ENCODE measurements around the gene DNASE2. TPM values are rescaled to one million over a fixed set of nuclear protein-coding genes. Genes with fewer than 3 reads are reported as not detected.
"Not testable (repeated sequence)": the region's sequence is repeated elsewhere in the genome, so short reads cannot be mapped to it uniquely, and the experiment has no call there.

Gene DNASE2
- total and polyA plus RNA-seq, 11 donors: 11.7 to 41.1 (median 23.3) TPM

GRCh38 chr19:12922959-12923358 is 41.7 kb upstream of the DNASE2 start:
- Histone ChIP-seq H3K27me3 (no peaks in the 10 kb centered on the region), H3K4me1 (peaks cover 0 to 10% (median 4%) of the 10 kb centered on the region in 12 donors), H3K36me3 (peaks cover 4 to 60% (median 59%) of the 10 kb centered on the region in 9 donors), H3K4me3 (no peak overlapping the region), H3K9me3 (no peaks in the 10 kb centered on the region), H3K27ac (no peak overlapping the region)
- DNase-seq (no peak), ATAC-seq (no peak)
- intact Hi-C loops (cut with DNase I): no loop called here
- TF ChIP-seq CTCF (IDR thresholded peaks at IDR 0.05): no peak
- TF ChIP-seq POLR2A (IDR thresholded peaks at IDR 0.05): no peak
- WGBS, 4 donors: 97 to 98% (median 97%) methylated on average over 4 of the region's 4 CpGs

GRCh38 chr19:12921047-12921446 is 39.8 kb upstream of the DNASE2 start:
- intact Hi-C loops (cut with DNase I): no loop called here
- Histone ChIP-seq H3K4me3 (no peak overlapping the region), H3K27me3 (no peaks in the 10 kb centered on the region), H3K9me3 (no peaks in the 10 kb centered on the region), H3K4me1 (peaks cover 0 to 10% (median 4%) of the 10 kb centered on the region in 12 donors), H3K36me3 (peaks cover 4 to 41% (median 40%) of the 10 kb centered on the region in 9 donors), H3K27ac (no peak overlapping the region)
- TF ChIP-seq CTCF (IDR thresholded peaks at IDR 0.05) (no peak), POLR2A (IDR thresholded peaks at IDR 0.05) (no peak)
- DNase-seq (no peak), ATAC-seq (no peak)
- 67 to 73% (median 72%) methylated on average over 3 of the region's 3 CpGs for WGBS, 4 donors

- Histone ChIP-seq H3K36me3 (peaks cover 0 to 13% (median 12%) of the 10 kb centered on the region in 9 donors), H3K4me3 (no peak overlapping the region), H3K9me3 (no peaks in the 10 kb centered on the region), H3K4me1 (peaks cover 0 to 18% (median 11%) of the 10 kb centered on the region in 12 donors), H3K27ac (no peak overlapping the region), H3K27me3 (no peaks in the 10 kb centered on the region)
- ATAC-seq: peak in 1 of 4 donors; percentile 5
- intact Hi-C loops (cut with DNase I): no loop called here
- TF ChIP-seq CTCF (IDR thresholded peaks at IDR 0.05): no peak
- TF ChIP-seq POLR2A (IDR thresholded peaks at IDR 0.05): no peak
- WGBS, 4 donors: 92 to 96% (median 94%) methylated on average over 8 to 14 of the region's 14 CpGs
- no peak for DNase-seq
Measured at GRCh38 chr19:12918253-12918652, 37.0 kb upstream of the DNASE2 start.

- WGBS, 4 donors: 86 to 90% (median 88%) methylated on average over 4 of the region's 4 CpGs
- ATAC-seq; H3K9me3 ChIP-seq; H3K4me3 ChIP-seq; H3K27me3 ChIP-seq; H3K36me3 ChIP-seq; H3K27ac ChIP-seq; intact Hi-C loops (cut with DNase I); DNase-seq: not testable (repeated sequence)
- peaks cover 3 to 29% (median 22%) of the 10 kb centered on the region in 12 donors for H3K4me1 ChIP-seq
Measured at GRCh38 chr19:12915860-12916259, 34.6 kb upstream of the DNASE2 start.

Data from heart left ventricle (tissue), 16 donors.